Measurements from ENCODE around the gene ALDH1A2.

- TF ChIP-seq, protein P1, sequence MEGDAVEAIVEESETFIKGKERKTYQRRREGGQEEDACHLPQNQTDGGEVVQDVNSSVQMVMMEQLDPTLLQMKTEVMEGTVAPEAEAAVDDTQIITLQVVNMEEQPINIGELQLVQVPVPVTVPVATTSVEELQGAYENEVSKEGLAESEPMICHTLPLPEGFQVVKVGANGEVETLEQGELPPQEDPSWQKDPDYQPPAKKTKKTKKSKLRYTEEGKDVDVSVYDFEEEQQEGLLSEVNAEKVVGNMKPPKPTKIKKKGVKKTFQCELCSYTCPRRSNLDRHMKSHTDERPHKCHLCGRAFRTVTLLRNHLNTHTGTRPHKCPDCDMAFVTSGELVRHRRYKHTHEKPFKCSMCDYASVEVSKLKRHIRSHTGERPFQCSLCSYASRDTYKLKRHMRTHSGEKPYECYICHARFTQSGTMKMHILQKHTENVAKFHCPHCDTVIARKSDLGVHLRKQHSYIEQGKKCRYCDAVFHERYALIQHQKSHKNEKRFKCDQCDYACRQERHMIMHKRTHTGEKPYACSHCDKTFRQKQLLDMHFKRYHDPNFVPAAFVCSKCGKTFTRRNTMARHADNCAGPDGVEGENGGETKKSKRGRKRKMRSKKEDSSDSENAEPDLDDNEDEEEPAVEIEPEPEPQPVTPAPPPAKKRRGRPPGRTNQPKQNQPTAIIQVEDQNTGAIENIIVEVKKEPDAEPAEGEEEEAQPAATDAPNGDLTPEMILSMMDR (optimal IDR thresholded peaks at IDR 0.05 in 1 of 3, IDR thresholded peaks at IDR 0.05 in 1 of 3, conservative IDR thresholded peaks at IDR 0.05 in 1 of 3; ENCODE audit: extremely low read depth in 1 of 3, insufficient read depth in 2 of 3, low read length in 3 of 3) = no peak
- no peak for TF ChIP-seq EZH2 (IDR thresholded peaks at IDR 0.05; ENCODE audit: low read length)
These were observed 92.6 kb downstream of the ALDH1A2 start for GRCh38 chr15:57972864-57973263.

Data from keratinocyte (primary cell).